AG09309 (cell line): ENCODE data around the gene NELFB.

Experiments
- DNase-seq: peaks from one replicate; pipeline ENCODE4 v3.0.0-alpha.2; 2010; ENCODE audit warnings: low read depth
- H3K4me3 ChIP-seq: 2 replicates; pipeline ENCODE4 v1.5.1; 2011; ENCODE audit warnings: mild to moderate bottlenecking, low read depth, low read length, moderate library complexity; ENCODE audit not compliant: control insufficient read depth
- CTCF ChIP-seq: IDR thresholded peaks from 2 replicates; pipeline ENCODE4 v1.5.1; 2011; ENCODE audit warnings: mild to moderate bottlenecking, low read depth, low read length, inconsistent platforms; ENCODE audit not compliant: insufficient read depth, control insufficient read depth; ENCODE audit errors: missing control alignments

Gene NELFB

GRCh38 chr9:137266585-137267453 lies 11.7 kb downstream of the NELFB start:
- no peak overlapping the region for H3K4me3 ChIP-seq
- no peak for TF ChIP-seq CTCF
- no peak for DNase-seq

GRCh38 chr9:137267933-137268355 lies 12.8 kb downstream of the NELFB start:
- H3K4me3 ChIP-seq, result no peak overlapping the region
- no peak for TF ChIP-seq CTCF
- DNase-seq, result no peak

- no peak overlapping the region for H3K4me3 ChIP-seq
- no peak for TF ChIP-seq CTCF
- no peak for DNase-seq
Measured at GRCh38 chr9:137268538-137269201, 13.5 kb downstream of the NELFB start.

GRCh38 chr9:137269231-137269772 lies 14.2 kb downstream of the NELFB start:
- H3K4me3 ChIP-seq, result no peak overlapping the region
- no peak for DNase-seq
- no peak for TF ChIP-seq CTCF

- H3K4me3 ChIP-seq, result no peak overlapping the region
- no peak for TF ChIP-seq CTCF
- DNase-seq, result no peak
Measured at GRCh38 chr9:137270929-137271695, 16.0 kb downstream of the NELFB start.

GRCh38 chr9:137271696-137272076 lies 16.6 kb downstream of the NELFB start:
- H3K4me3 ChIP-seq, result no peak overlapping the region
- DNase-seq, result no peak
- no peak for TF ChIP-seq CTCF
